Activated CD4-positive, alpha-beta T cell treated with anti-CD3 and anti-CD28 coated beads, Interleukin-2, amount 10 ng/mL, durations not matched to agents 7 days and 5 days (primary cell): ENCODE measurements around the gene ANAPC2. TPM values are rescaled to one million over a fixed set of nuclear protein-coding genes. Genes with fewer than 3 reads are reported as not detected.

Experiments
- CTCF ChIA-PET: fragments of 350-600 bp; sonication (Branson Sonifier 250); formaldehyde crosslinking; loops from one replicate; lab custom pipeline; 2021; ENCODE audit warnings: antibody characterized with exemption; lab: Charles Lee
- POLR2A ChIA-PET: fragments of 350-600 bp; sonication (Branson Sonifier 250); formaldehyde crosslinking; loops from one replicate; lab custom pipeline; 2021; ENCODE audit warnings: antibody characterized with exemption; lab: Charles Lee
- DNase-seq: peaks from one replicate; pipeline ENCODE4 v3.0.0-alpha.2; 2020
- H3K27ac Mint-ChIP-seq: one replicate; pipeline ENCODE4 v1.8.0; 2021; ENCODE audit warnings: mild to moderate bottlenecking, moderate library complexity, mixed read lengths
- H3K27me3 Mint-ChIP-seq: one replicate; pipeline ENCODE4 v1.8.0; 2021; ENCODE audit warnings: mixed read lengths
- H3K36me3 Mint-ChIP-seq: one replicate; pipeline ENCODE4 v1.8.0; 2021; ENCODE audit warnings: low read depth, mixed read lengths
- H3K4me1 Mint-ChIP-seq: one replicate; pipeline ENCODE4 v1.8.0; 2021; ENCODE audit warnings: mixed read lengths
- H3K4me3 Mint-ChIP-seq: one replicate; pipeline ENCODE4 v1.8.0; 2021; ENCODE audit warnings: mild to moderate bottlenecking, moderate library complexity, mixed read lengths
- H3K9me3 Mint-ChIP-seq: one replicate; pipeline ENCODE4 v1.8.0; 2021; ENCODE audit warnings: mixed read lengths
- total RNA-seq, 2 experiments: library from RNA; stranded (reverse); gene quantifications; one replicate each; pipeline ENCODE4 v1.2.3, GENCODE V29; 2021

ANAPC2 gene
- 10 to 100 TPM; 61.3 to 76.1 TPM for total RNA-seq

GRCh38 chr9:137188490-137189296 is at the start of gene ANAPC2, which contains the start of gene SSNA1:
TSS of gene ANAPC2 (minus strand) at chr9:137188560. CDS start at chr9:137188532, 28 bp downstream.
TSS of gene SSNA1 (plus strand) at chr9:137188676. CDS start at chr9:137188727, 51 bp downstream.
- peaks cover 34% of the 10 kb centered on the region for H3K4me1 Mint-ChIP-seq
- POLR2A ChIA-PET, result interaction anchor here (1.1 to 1.6 kb wide), 2 partner anchors 12 to 16 kb away, joined by 4 to 5 read pairs; partner anchors contain the start of gene TPRN
- H3K36me3 Mint-ChIP-seq, result peaks cover 3% of the 10 kb centered on the region

GRCh38 chr9:137236936-137237421 is 48.6 kb upstream of the ANAPC2 start:
- H3K4me3 Mint-ChIP-seq, result no peak overlapping the region
- H3K27me3 Mint-ChIP-seq, result no peaks in the 10 kb centered on the region
- H3K9me3 Mint-ChIP-seq, result no peaks in the 10 kb centered on the region
- H3K4me1 Mint-ChIP-seq, result peaks cover 14% of the 10 kb centered on the region
- ChIA-PET CTCF (interaction anchor here (0.6 to 6.5 kb wide), 41 partner anchors 8 to 450 kb away, joined by 3 to 65 read pairs (median 4); partner anchors contain the start of genes CYSRT1, FUT7, LRRC26 and MAN1B1), POLR2A (no interaction called here)
- peaks cover 6% of the 10 kb centered on the region for H3K36me3 Mint-ChIP-seq
- DNase-seq, result no peak
- no peak overlapping the region for H3K27ac Mint-ChIP-seq

More at GRCh38 chr9:137188490-137189296, at the start of gene ANAPC2, which contains the start of gene SSNA1:
- H3K9me3 Mint-ChIP-seq, result no peaks in the 10 kb centered on the region
- no peaks in the 10 kb centered on the region for H3K27me3 Mint-ChIP-seq
- DNase-seq, result peak; percentile 92
- H3K4me3 Mint-ChIP-seq, result peak within 1 kb of the TSS; percentile 96
- H3K27ac Mint-ChIP-seq, result peak within 1 kb of the TSS; percentile 95
- CTCF ChIA-PET, result interaction anchor here (1.2 to 2.6 kb wide), 9 partner anchors 10 to 142 kb away, joined by 3 to 11 read pairs (median 6); partner anchors contain the start of genes NDOR1, TMEM203, TMEM210 and TPRN

- no peak overlapping the region for H3K4me3 Mint-ChIP-seq
- POLR2A ChIA-PET, result interaction anchor here (0.5 kb wide), 1 partner anchor 115 kb away, joined by 3 read pairs; no protein-coding TSS in a partner anchor
- peak; percentile 91 for DNase-seq
These were observed 48.0 kb upstream of the ANAPC2 start for GRCh38 chr9:137236238-137236935.

GRCh38 chr9:137235424-137236237 is 47.3 kb upstream of the ANAPC2 start:
- no peak overlapping the region for H3K27ac Mint-ChIP-seq
- no peak for DNase-seq
- no peaks in the 10 kb centered on the region for H3K27me3 Mint-ChIP-seq
- H3K4me1 Mint-ChIP-seq, result peaks cover 14% of the 10 kb centered on the region
- H3K9me3 Mint-ChIP-seq, result no peaks in the 10 kb centered on the region
- CTCF ChIA-PET, result interaction anchor here (0.6 to 6.5 kb wide), 17 partner anchors 10 to 449 kb away, joined by 3 to 65 read pairs (median 4); partner anchors contain the start of genes CYSRT1, NELFB, NPDC1 and RNF208
- POLR2A ChIA-PET, result interaction anchor here (0.5 kb wide), 1 partner anchor 114 kb away, joined by 3 read pairs; no protein-coding TSS in a partner anchor
- H3K36me3 Mint-ChIP-seq, result no peaks in the 10 kb centered on the region
- H3K4me3 Mint-ChIP-seq, result no peak overlapping the region

More at GRCh38 chr9:137236238-137236935, 48.0 kb upstream of the ANAPC2 start:
- H3K27ac Mint-ChIP-seq, result no peak overlapping the region
- H3K4me1 Mint-ChIP-seq, result peaks cover 14% of the 10 kb centered on the region
- peaks cover 3% of the 10 kb centered on the region for H3K36me3 Mint-ChIP-seq
- H3K27me3 Mint-ChIP-seq, result no peaks in the 10 kb centered on the region
- CTCF ChIA-PET, result interaction anchor here (0.6 to 6.5 kb wide), 42 partner anchors 9 to 449 kb away, joined by 3 to 65 read pairs (median 4); partner anchors contain the start of genes CYSRT1, FUT7, LRRC26 and MAN1B1
- H3K9me3 Mint-ChIP-seq, result no peaks in the 10 kb centered on the region

- H3K27me3 Mint-ChIP-seq, result no peaks in the 10 kb centered on the region
- H3K4me1 Mint-ChIP-seq, result peaks cover 13% of the 10 kb centered on the region
- H3K27ac Mint-ChIP-seq, result no peak overlapping the region
- H3K4me3 Mint-ChIP-seq, result no peak overlapping the region
- no peaks in the 10 kb centered on the region for H3K36me3 Mint-ChIP-seq
- H3K9me3 Mint-ChIP-seq, result no peaks in the 10 kb centered on the region
- no peak for DNase-seq
- POLR2A ChIA-PET, result no interaction called here
- CTCF ChIA-PET, result interaction anchor here (6.5 kb wide), 1 partner anchor 10 kb away, joined by 65 read pairs; the partner anchor contains the start of genes CYSRT1, RNF208 and RNF224
These were observed 46.5 kb upstream of the ANAPC2 start for GRCh38 chr9:137234758-137235423.

GRCh38 chr9:137234055-137234697 is 45.8 kb upstream of the ANAPC2 start:
- no peak for DNase-seq
- no peak overlapping the region for H3K27ac Mint-ChIP-seq
- H3K4me3 Mint-ChIP-seq, result no peak overlapping the region
- no peaks in the 10 kb centered on the region for H3K27me3 Mint-ChIP-seq
- H3K4me1 Mint-ChIP-seq, result peaks cover 9% of the 10 kb centered on the region
- no peaks in the 10 kb centered on the region for H3K36me3 Mint-ChIP-seq
- CTCF ChIA-PET, result no interaction called here
- no peaks in the 10 kb centered on the region for H3K9me3 Mint-ChIP-seq
- POLR2A ChIA-PET, result no interaction called here

GRCh38 chr9:137233143-137233980 is 45.0 kb upstream of the ANAPC2 start:
- POLR2A ChIA-PET, result no interaction called here

GRCh38 chr9:137232510-137232909 is 44.1 kb upstream of the ANAPC2 start:
- Mint-ChIP-seq H3K4me3 (no peak overlapping the region), H3K27ac (no peak overlapping the region), H3K4me1 (peaks cover 2% of the 10 kb centered on the region), H3K27me3 (peaks cover 2% of the 10 kb centered on the region), H3K9me3 (no peaks in the 10 kb centered on the region), H3K36me3 (no peaks in the 10 kb centered on the region)
- POLR2A ChIA-PET, result no interaction called here
- CTCF ChIA-PET, result interaction anchor here (1.0 kb wide), 1 partner anchor 109 kb away, joined by 3 read pairs; no protein-coding TSS in a partner anchor
- DNase-seq, result no peak

More at GRCh38 chr9:137233143-137233980, 45.0 kb upstream of the ANAPC2 start:
- Mint-ChIP-seq H3K9me3 (no peaks in the 10 kb centered on the region), H3K27ac (no peak overlapping the region), H3K36me3 (no peaks in the 10 kb centered on the region), H3K4me3 (no peak overlapping the region), H3K27me3 (no peaks in the 10 kb centered on the region), H3K4me1 (peaks cover 2% of the 10 kb centered on the region)
- CTCF ChIA-PET, result no interaction called here
- DNase-seq, result no peak

- H3K4me3 Mint-ChIP-seq, result no peak overlapping the region
- no peaks in the 10 kb centered on the region for H3K36me3 Mint-ChIP-seq
- H3K27ac Mint-ChIP-seq, result no peak overlapping the region
- peaks cover 3% of the 10 kb centered on the region for H3K4me1 Mint-ChIP-seq
- DNase-seq, result no peak
- H3K9me3 Mint-ChIP-seq, result no peaks in the 10 kb centered on the region
- ChIA-PET CTCF (interaction anchor here (1.0 kb wide), 1 partner anchor 109 kb away, joined by 3 read pairs; no protein-coding TSS in a partner anchor), POLR2A (no interaction called here)
- H3K27me3 Mint-ChIP-seq, result peaks cover 2% of the 10 kb centered on the region
These were observed 43.7 kb upstream of the ANAPC2 start for GRCh38 chr9:137232101-137232500.

GRCh38 chr9:137231372-137232039 is 43.1 kb upstream of the ANAPC2 start:
- H3K9me3 Mint-ChIP-seq, result no peaks in the 10 kb centered on the region
- ChIA-PET CTCF (interaction anchor here (1.0 kb wide), 1 partner anchor 108 kb away, joined by 3 read pairs; no protein-coding TSS in a partner anchor), POLR2A (no interaction called here)

More at GRCh38 chr9:137231372-137232039, 43.1 kb upstream of the ANAPC2 start:
- H3K4me3 Mint-ChIP-seq, result no peak overlapping the region
- no peak for DNase-seq
- peaks cover 2% of the 10 kb centered on the region for H3K27me3 Mint-ChIP-seq
- H3K4me1 Mint-ChIP-seq, result peaks cover 3% of the 10 kb centered on the region
- no peak overlapping the region for H3K27ac Mint-ChIP-seq
- no peaks in the 10 kb centered on the region for H3K36me3 Mint-ChIP-seq
